GM23338 (cell line): ENCODE measurements around the gene TFB2M. TPM values are rescaled to one million over a fixed set of nuclear protein-coding genes. Genes with fewer than 3 reads are reported as not detected.

Experiments
- ATAC-seq: fragments of 200-7000 bp; cut with Tn5 transposase; 3 replicates; pipeline ENCODE4 v1.9.1; 2020
- DNase-seq: peaks from one replicate; pipeline ENCODE4 v3.0.0-alpha.2; 2015; ENCODE audit warnings: low spot score
- H2AFZ ChIP-seq: fragments of 200-600 bp; sonication (generic); 2 replicates; pipeline ENCODE4 v1.8.0; 2016; ENCODE audit warnings: antibody characterized with exemption, mild to moderate bottlenecking, moderate library complexity
- H3F3A ChIP-seq: fragments of 200-600 bp; sonication (generic); replicated peaks from 2 replicates; pipeline ENCODE4 v1.8.0; 2017; ENCODE audit warnings: antibody characterized with exemption, mixed run types, low read depth
- H3K27ac ChIP-seq: fragments of 200-600 bp; sonication (generic); 2 replicates; pipeline ENCODE4 v1.6.1; 2016; ENCODE audit warnings: low read depth
- H3K27me3 ChIP-seq: fragments of 200-600 bp; sonication (generic); 2 replicates; pipeline ENCODE4 v1.8.0; 2016; ENCODE audit warnings: mild to moderate bottlenecking, mixed run types, moderate library complexity; ENCODE audit not compliant: insufficient read depth
- H3K36me3 ChIP-seq: fragments of 200-600 bp; sonication (generic); 2 replicates; pipeline ENCODE4 v1.8.0; 2016; ENCODE audit warnings: mild to moderate bottlenecking; ENCODE audit not compliant: insufficient read depth
- H3K4me1 ChIP-seq: fragments of 200-600 bp; sonication (generic); 2 replicates; pipeline ENCODE4 v1.8.0; 2016; ENCODE audit warnings: mild to moderate bottlenecking, moderate library complexity; ENCODE audit not compliant: insufficient read depth
- H3K4me2 ChIP-seq: fragments of 200-600 bp; sonication (generic); 2 replicates; pipeline ENCODE4 v1.7.1; 2017; ENCODE audit warnings: mixed run types
- H3K4me3 ChIP-seq: fragments of 200-600 bp; sonication (generic); 2 replicates; pipeline ENCODE4 v1.6.1; 2016; ENCODE audit warnings: mixed run types
- H3K79me2 ChIP-seq: fragments of 200-600 bp; sonication (generic); replicated peaks from 2 replicates; pipeline ENCODE4 v1.8.0; 2017; ENCODE audit warnings: mild to moderate bottlenecking; ENCODE audit not compliant: insufficient read depth
- H3K9me2 ChIP-seq: fragments of 200-600 bp; sonication (generic); 2 replicates; pipeline ENCODE4 v1.8.0; 2017; ENCODE audit not compliant: insufficient read depth
- H4K20me1 ChIP-seq: fragments of 200-600 bp; sonication (generic); replicated peaks from 2 replicates; pipeline ENCODE4 v1.8.0; 2017; ENCODE audit warnings: mild to moderate bottlenecking; ENCODE audit not compliant: insufficient read depth
- H3K27ac Mint-ChIP-seq: 2 replicates; pipeline ENCODE4 v1.8.0; 2020; ENCODE audit warnings: inconsistent platforms, mild to moderate bottlenecking, moderate library complexity, mixed read lengths
- H3K27me3 Mint-ChIP-seq: 3 replicates; pipeline ENCODE4 v1.8.0; 2022; ENCODE audit warnings: low read depth, mild to moderate bottlenecking, moderate library complexity, mixed read lengths, inconsistent platforms; ENCODE audit not compliant: insufficient read depth, poor library complexity
- H3K36me3 Mint-ChIP-seq: 3 replicates; pipeline ENCODE4 v1.8.0; 2021; ENCODE audit warnings: low read depth, mild to moderate bottlenecking, inconsistent platforms, moderate library complexity, mixed read lengths
- H3K4me1 Mint-ChIP-seq: 3 replicates; pipeline ENCODE4 v1.8.0; 2020; ENCODE audit warnings: mild to moderate bottlenecking, inconsistent platforms, mixed read lengths
- H3K4me3 Mint-ChIP-seq: 3 replicates; pipeline ENCODE4 v1.8.0; 2021; ENCODE audit warnings: moderate library complexity, mild to moderate bottlenecking, inconsistent platforms, mixed read lengths
- H3K9me3 Mint-ChIP-seq: 3 replicates; pipeline ENCODE4 v1.8.0; 2020; ENCODE audit warnings: moderate library complexity, mild to moderate bottlenecking, inconsistent platforms, mixed read lengths
- CREB1 ChIP-seq: fragments of 250-450 bp; sonication (Bioruptor Pico); IDR thresholded peaks from 2 replicates; pipeline ENCODE4 v1.5.0; 2020; ENCODE audit warnings: low read depth, mild to moderate bottlenecking, moderate library complexity
- ETS1 ChIP-seq: IDR thresholded peaks from 2 replicates; pipeline ENCODE4 v1.6.1; 2016; ENCODE audit warnings: antibody characterized with exemption
- EZH2 ChIP-seq: fragments of 200-600 bp; sonication (generic); IDR thresholded peaks from one replicate; pipeline ENCODE4 v1.8.0; 2017; ENCODE audit warnings: antibody characterized with exemption, mild to moderate bottlenecking, low read depth; ENCODE audit not compliant: unreplicated experiment
- EZH2phosphoT487 ChIP-seq: fragments of 200-600 bp; sonication (generic); IDR thresholded peaks from one replicate; pipeline ENCODE4 v1.8.1; 2018; ENCODE audit warnings: antibody characterized with exemption; ENCODE audit not compliant: unreplicated experiment
- JUNB ChIP-seq: IDR thresholded peaks from one replicate; pipeline ENCODE4 v1.6.1; 2016; ENCODE audit warnings: antibody characterized with exemption; ENCODE audit not compliant: unreplicated experiment
- NANOG ChIP-seq: IDR thresholded peaks from 2 replicates; pipeline ENCODE4 v1.6.1; 2016; ENCODE audit warnings: antibody characterized with exemption, borderline replicate concordance
- POLR2AphosphoS5 ChIP-seq: IDR thresholded peaks from 2 replicates; pipeline ENCODE4 v1.6.1; 2016; ENCODE audit warnings: antibody characterized with exemption, low read depth
- REST ChIP-seq: IDR thresholded peaks from one replicate; pipeline ENCODE4 v1.6.1; 2018; ENCODE audit warnings: antibody characterized with exemption; ENCODE audit not compliant: unreplicated experiment
- STAT1 ChIP-seq: IDR thresholded peaks from one replicate; pipeline ENCODE4 v1.6.1; 2016; ENCODE audit warnings: antibody characterized with exemption; ENCODE audit not compliant: unreplicated experiment
- ZNF114 ChIP-seq: fragments of 250-450 bp; sonication (Bioruptor Pico); IDR thresholded peaks from 2 replicates; pipeline ENCODE4 v1.5.0; 2020; ENCODE audit warnings: mild to moderate bottlenecking, moderate library complexity
- ZNF331 ChIP-seq: fragments of 250-450 bp; sonication (Bioruptor Pico); IDR thresholded peaks from 2 replicates; pipeline ENCODE4 v1.5.0; 2020; ENCODE audit warnings: low read depth, mild to moderate bottlenecking, moderate library complexity
- ZNF462 ChIP-seq: fragments of 250-450 bp; sonication (Bioruptor Pico); IDR thresholded peaks from 2 replicates; pipeline ENCODE4 v1.5.0; 2020; ENCODE audit warnings: mild to moderate bottlenecking, moderate library complexity
- polyA plus RNA-seq: library from polyadenylated mRNA; unstranded; fragments of >200 nt; fragmentation: Nextera tagmentation; extraction: Ambion mirVana; gene quantifications from 2 replicates; pipeline ENCODE4 v1.2.1, GENCODE V29; 2016
- total RNA-seq: library from RNA; depleted of rRNA; stranded (reverse); fragments of >200 nt; shearing (Covaris generic); gene quantifications from 2 replicates; pipeline ENCODE4 v1.2.3, GENCODE V29; 2014
- TF ChIP-seq, protein P1 (sequence below), 2 experiments: fragments of 200-600 bp in 1 of 2; sonication (generic) in 1 of 2; conservative IDR thresholded peaks; 2 replicates each; pipeline versions ENCODE4 v1.5.1 to v1.6.1; 2016 to 2017; ENCODE audit warnings: antibody characterized with exemption in 2 of 2, low read depth in 2 of 2, mild to moderate bottlenecking in 2 of 2, moderate library complexity in 1 of 2

The TFB2M gene
- total and polyA plus RNA-seq, 2 experiments from 2014 or later = 18.7 to 24.9 TPM

DNA sequence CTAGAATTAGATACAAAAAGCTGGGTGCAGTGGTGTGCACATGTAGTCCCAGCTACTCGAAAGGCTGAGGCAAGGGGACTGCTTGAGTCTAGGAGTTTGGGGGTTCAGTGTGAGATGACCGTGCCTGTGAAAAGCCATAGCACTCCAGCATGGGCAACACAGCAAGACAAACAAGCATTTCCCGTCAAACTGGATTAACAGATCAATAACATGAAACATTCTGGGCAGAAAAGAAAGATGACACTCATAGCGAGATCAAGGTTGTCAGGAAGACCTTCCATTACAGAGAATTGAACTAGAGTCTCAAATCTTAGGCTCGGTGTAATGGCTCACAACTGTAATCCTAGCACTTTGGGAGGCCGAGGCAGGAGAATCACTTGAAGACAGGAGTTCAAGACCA lies 14.0 kb downstream of the TFB2M start:
- H2AFZ ChIP-seq = no peak overlapping the region
- ATAC-seq (no peak), DNase-seq (no peak)
- no peaks in the 10 kb centered on the region for H3K4me1 ChIP-seq
- Mint-ChIP-seq H3K27ac (no peak overlapping the region), H3K27me3 (no peaks in the 10 kb centered on the region), H3K4me1 (no peaks in the 10 kb centered on the region), H3K9me3 (no peaks in the 10 kb centered on the region), H3K4me3 (no peak overlapping the region), H3K36me3 (peaks cover 53% of the 10 kb centered on the region)
- H3K4me3 ChIP-seq = no peak overlapping the region
- no peaks in the 10 kb centered on the region for H3F3A ChIP-seq
- peaks cover 6% of the 10 kb centered on the region; the same call in 1 of the 2 replicates for H4K20me1 ChIP-seq
- H3K27me3 ChIP-seq = no peaks in the 10 kb centered on the region
- peaks cover 27% of the 10 kb centered on the region for H3K79me2 ChIP-seq
- no peaks in the 10 kb centered on the region for H3K9me2 ChIP-seq
- no peak overlapping the region for H3K4me2 ChIP-seq
- peaks cover 50% of the 10 kb centered on the region for H3K36me3 ChIP-seq
- TF ChIP-seq REST (no peak), EZH2 (no peak), STAT1 (no peak), JUNB (no peak), ETS1 (no peak), CREB1 (CRISPR knock-in tag) (no peak), NANOG (no peak), ZNF114 (CRISPR knock-in tag) (no peak), ZNF331 (CRISPR knock-in tag) (no peak), POLR2AphosphoS5 (no peak), ZNF462 (CRISPR knock-in tag) (no peak), EZH2phosphoT487 (no peak)
- TF ChIP-seq, protein P1, sequence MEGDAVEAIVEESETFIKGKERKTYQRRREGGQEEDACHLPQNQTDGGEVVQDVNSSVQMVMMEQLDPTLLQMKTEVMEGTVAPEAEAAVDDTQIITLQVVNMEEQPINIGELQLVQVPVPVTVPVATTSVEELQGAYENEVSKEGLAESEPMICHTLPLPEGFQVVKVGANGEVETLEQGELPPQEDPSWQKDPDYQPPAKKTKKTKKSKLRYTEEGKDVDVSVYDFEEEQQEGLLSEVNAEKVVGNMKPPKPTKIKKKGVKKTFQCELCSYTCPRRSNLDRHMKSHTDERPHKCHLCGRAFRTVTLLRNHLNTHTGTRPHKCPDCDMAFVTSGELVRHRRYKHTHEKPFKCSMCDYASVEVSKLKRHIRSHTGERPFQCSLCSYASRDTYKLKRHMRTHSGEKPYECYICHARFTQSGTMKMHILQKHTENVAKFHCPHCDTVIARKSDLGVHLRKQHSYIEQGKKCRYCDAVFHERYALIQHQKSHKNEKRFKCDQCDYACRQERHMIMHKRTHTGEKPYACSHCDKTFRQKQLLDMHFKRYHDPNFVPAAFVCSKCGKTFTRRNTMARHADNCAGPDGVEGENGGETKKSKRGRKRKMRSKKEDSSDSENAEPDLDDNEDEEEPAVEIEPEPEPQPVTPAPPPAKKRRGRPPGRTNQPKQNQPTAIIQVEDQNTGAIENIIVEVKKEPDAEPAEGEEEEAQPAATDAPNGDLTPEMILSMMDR (conservative IDR thresholded peaks at IDR 0.05; ENCODE audit: low read depth in 2 of 2) = no peak
- no peak overlapping the region for H3K27ac ChIP-seq
